Chondrocyte (in vitro differentiated cells): ENCODE measurements around the gene PDCL3. TPM values are rescaled to one million over a fixed set of nuclear protein-coding genes. Genes with fewer than 3 reads are reported as not detected.

Source experiments
- DNase-seq: peaks from one replicate; pipeline ENCODE4 v3.0.0; 2021; ENCODE audit warnings: mixed read lengths, low spot score
- H3K27ac Mint-ChIP-seq: one replicate; pipeline ENCODE4 v1.8.0; 2021; ENCODE audit warnings: mild to moderate bottlenecking, moderate library complexity, mixed read lengths; ENCODE audit not compliant: unreplicated experiment
- H3K27me3 Mint-ChIP-seq: 2 replicates; pipeline ENCODE4 v1.8.0; 2021; ENCODE audit warnings: low read depth, mixed read lengths
- H3K36me3 Mint-ChIP-seq: 2 replicates; pipeline ENCODE4 v1.8.0; 2021; ENCODE audit warnings: low read depth, mixed read lengths
- H3K4me1 Mint-ChIP-seq: 2 replicates; pipeline ENCODE4 v1.8.0; 2021; ENCODE audit warnings: low read depth, mild to moderate bottlenecking, mixed read lengths
- H3K4me3 Mint-ChIP-seq: one replicate; pipeline ENCODE4 v1.8.0; 2021; ENCODE audit warnings: mild to moderate bottlenecking, moderate library complexity, mixed read lengths; ENCODE audit not compliant: unreplicated experiment
- H3K9me3 Mint-ChIP-seq: 2 replicates; pipeline ENCODE4 v1.8.0; 2021; ENCODE audit warnings: low read depth, mixed read lengths
- long read RNA-seq: library from polyadenylated mRNA; stranded (forward); transcript quantifications from one replicate; pipeline ENCODE4 v2.0.0, GENCODE V29; 2021
- total RNA-seq: library from RNA; stranded (reverse); gene quantifications from 3 replicates; pipeline ENCODE4 v1.2.1, GENCODE V29; 2021
- TF ChIP-seq, protein P1 (sequence below): fragments of 200-600 bp; sonication (generic); IDR thresholded peaks from 2 replicates; pipeline ENCODE4 v1.5.0; 2021; ENCODE audit warnings: antibody characterized with exemption, mild to moderate bottlenecking, moderate library complexity

The PDCL3 gene
- total RNA-seq, result 27.1 to 33.7 TPM (median 29.4 TPM) in 3 replicates
- long read RNA-seq, transcript PDCL3-201 (6 exons, 1,337 nt), result major isoform, 54 of 61 reads
- long read RNA-seq, partial matches to known transcripts, result 0 of 61 reads
- long read RNA-seq, other reads (novel, unspliced or antisense), result 7 of 61 reads

DNA sequence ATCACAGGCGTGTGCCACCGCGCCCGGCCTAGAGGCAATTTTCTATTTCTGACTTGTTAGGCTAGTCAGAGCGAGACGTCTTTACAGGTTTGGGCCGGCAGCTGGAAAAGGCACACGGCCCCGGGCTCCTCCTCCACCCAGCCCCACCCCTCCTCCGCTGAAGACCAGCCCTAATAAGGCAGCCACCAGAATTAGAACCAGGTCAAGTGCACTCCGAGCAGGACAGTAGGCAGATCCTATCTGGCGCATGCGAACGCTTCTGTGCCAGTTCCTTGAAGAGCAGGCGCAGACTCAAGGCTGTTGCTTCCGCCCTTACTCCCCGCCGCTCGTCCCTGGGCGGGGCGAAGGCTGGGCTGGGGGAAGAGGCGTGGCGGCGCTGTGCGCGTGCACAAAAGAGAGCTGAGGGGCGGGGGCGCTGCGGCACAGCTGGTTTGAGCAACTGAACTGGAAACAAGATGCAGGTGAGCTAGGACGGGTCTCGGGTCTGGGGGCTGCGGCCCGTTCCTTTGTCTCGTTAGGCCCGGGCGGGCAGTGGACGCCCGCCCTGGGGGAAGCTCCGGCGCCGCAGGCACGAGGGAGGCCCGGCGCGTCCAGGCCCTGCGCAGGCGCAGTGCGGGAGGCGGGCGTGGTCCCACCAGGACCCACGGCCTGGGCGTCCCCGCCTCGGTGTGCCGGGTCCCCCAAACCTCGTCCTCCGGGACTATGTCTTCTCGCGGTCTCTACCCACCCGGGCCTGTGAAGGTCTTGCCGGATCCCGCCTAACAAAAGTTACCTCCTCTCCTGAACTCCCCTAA lies at the start of gene PDCL3:
PDCL3 (plus strand) TSS at position 381 of the 794 bp plus-strand sequence; CDS start at position 456, 75 bp downstream.
- peak within 1 kb of the TSS; percentile 99 for H3K27ac Mint-ChIP-seq
- peak; percentile 98 for DNase-seq
- peaks cover 14% of the 10 kb centered on the region for H3K4me1 Mint-ChIP-seq
- H3K27me3 Mint-ChIP-seq, result no peaks in the 10 kb centered on the region
- TF ChIP-seq, protein P1, sequence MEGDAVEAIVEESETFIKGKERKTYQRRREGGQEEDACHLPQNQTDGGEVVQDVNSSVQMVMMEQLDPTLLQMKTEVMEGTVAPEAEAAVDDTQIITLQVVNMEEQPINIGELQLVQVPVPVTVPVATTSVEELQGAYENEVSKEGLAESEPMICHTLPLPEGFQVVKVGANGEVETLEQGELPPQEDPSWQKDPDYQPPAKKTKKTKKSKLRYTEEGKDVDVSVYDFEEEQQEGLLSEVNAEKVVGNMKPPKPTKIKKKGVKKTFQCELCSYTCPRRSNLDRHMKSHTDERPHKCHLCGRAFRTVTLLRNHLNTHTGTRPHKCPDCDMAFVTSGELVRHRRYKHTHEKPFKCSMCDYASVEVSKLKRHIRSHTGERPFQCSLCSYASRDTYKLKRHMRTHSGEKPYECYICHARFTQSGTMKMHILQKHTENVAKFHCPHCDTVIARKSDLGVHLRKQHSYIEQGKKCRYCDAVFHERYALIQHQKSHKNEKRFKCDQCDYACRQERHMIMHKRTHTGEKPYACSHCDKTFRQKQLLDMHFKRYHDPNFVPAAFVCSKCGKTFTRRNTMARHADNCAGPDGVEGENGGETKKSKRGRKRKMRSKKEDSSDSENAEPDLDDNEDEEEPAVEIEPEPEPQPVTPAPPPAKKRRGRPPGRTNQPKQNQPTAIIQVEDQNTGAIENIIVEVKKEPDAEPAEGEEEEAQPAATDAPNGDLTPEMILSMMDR, result peak; percentile 58
- H3K9me3 Mint-ChIP-seq, result no peaks in the 10 kb centered on the region
- peaks cover 12% of the 10 kb centered on the region for H3K36me3 Mint-ChIP-seq
- peak within 1 kb of the TSS; percentile 90 for H3K4me3 Mint-ChIP-seq

DNA sequence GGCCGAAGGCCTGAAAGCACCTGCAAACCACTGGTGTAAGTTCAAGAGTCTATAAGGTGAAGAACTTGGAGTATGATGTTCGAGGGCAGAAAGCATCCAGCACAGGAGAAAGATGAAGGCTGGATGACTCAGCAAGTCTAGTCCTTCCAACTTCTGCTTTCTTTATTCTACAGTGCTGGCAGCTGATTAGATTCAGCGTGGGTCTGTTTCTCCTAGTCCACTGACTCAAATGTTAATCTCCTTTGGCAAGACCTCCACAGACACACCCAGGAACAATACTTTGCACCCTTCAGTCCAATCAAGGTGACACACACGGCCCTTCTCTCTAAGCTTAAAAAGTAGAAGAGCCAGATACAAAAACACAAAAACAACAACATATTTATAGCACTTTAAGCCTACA lies 49.1 kb upstream of the PDCL3 start:
- TF ChIP-seq, protein P1, result no peak
- Mint-ChIP-seq H3K4me1 (no peaks in the 10 kb centered on the region), H3K27me3 (peaks cover 20% of the 10 kb centered on the region), H3K4me3 (no peak overlapping the region), H3K36me3 (no peaks in the 10 kb centered on the region), H3K27ac (no peak overlapping the region), H3K9me3 (no peaks in the 10 kb centered on the region)
- DNase-seq, result no peak

DNA sequence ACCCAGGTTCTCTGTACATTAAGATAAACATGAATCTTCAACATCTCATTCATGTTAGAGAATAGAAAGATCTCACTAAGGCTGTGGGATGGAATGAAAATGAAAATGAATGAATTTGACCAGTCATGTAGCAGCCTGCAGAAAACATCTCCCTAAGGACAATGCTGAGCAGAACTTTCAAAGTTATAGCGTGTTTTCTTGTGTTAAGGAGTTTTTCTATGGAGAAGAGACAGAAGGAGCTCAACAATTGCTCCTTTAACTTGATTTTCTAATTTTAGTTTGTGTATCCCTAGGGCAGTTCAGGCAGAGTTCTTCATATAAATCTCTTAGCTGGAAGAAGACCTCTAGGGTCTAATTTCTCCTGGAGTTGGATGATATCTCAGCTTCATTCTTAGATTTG lies 45.2 kb upstream of the PDCL3 start:
- Mint-ChIP-seq H3K27me3 (peaks cover 12% of the 10 kb centered on the region), H3K4me1 (no peaks in the 10 kb centered on the region), H3K27ac (no peak overlapping the region), H3K9me3 (no peaks in the 10 kb centered on the region), H3K4me3 (no peak overlapping the region), H3K36me3 (no peaks in the 10 kb centered on the region)
- TF ChIP-seq, protein P1, result no peak
- DNase-seq, result no peak

DNA sequence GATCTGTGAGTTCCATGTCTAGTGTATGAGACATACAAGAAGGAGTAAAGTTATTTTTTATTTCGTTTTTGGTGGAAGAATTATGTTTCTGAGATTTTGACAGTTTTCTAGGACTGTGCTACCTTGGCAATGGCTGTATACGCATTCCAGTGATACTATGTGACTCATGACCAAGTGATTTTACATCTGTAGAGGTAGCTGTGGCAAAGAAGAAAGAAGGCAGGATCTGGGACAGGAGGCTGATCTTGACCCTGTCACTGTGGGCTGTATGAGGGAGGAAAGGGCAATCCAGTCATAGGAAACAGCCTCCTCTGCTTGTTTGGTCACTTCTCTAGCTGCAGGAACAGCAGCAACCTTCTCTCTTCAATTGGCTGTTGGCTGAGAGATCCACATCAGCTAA lies 44.0 kb upstream of the PDCL3 start:
- DNase-seq, result no peak
- Mint-ChIP-seq H3K27me3 (peaks cover 12% of the 10 kb centered on the region), H3K27ac (no peak overlapping the region), H3K4me1 (no peaks in the 10 kb centered on the region), H3K4me3 (no peak overlapping the region), H3K36me3 (no peaks in the 10 kb centered on the region), H3K9me3 (peaks cover 5% of the 10 kb centered on the region)
- TF ChIP-seq, protein P1, result no peak

DNA sequence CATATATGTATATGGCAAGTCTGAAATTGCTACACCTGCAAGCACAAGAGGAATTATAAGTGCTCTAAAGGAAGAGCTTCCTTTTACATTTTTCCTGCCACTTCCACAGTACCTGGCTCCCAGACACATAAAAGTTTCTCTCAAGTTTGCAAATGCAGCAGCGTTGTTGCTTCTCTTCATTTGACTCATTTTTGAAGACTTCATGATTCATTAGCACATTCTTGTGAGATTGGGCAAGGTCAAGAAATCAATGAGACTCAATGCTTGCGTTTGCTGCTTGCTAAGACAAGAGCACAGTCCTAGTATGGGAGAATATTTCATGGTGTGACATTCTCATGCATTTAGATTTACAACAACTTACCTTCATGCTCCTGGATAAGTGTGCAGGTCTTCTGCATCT lies 42.6 kb upstream of the PDCL3 start:
- Mint-ChIP-seq H3K9me3 (peaks cover 5% of the 10 kb centered on the region), H3K27me3 (peaks cover 12% of the 10 kb centered on the region), H3K4me1 (no peaks in the 10 kb centered on the region), H3K36me3 (no peaks in the 10 kb centered on the region), H3K27ac (no peak overlapping the region), H3K4me3 (no peak overlapping the region)
- DNase-seq, result no peak
- TF ChIP-seq, protein P1, result no peak
